NCI-H774 (cell line): ENCODE results near the gene FAM163A.
A peak's percentile ranks its signal among the peaks of the same experiment; 100 is the strongest.
"Not testable (repeated sequence)": the region's sequence is repeated elsewhere in the genome, so short reads cannot be mapped to it uniquely, and the experiment has no call there.

Experiments
- DNase-seq: peaks from one replicate; lab custom pipeline; 2025; lab: John Stamatoyannopoulos, UW

The FAM163A gene

DNA sequence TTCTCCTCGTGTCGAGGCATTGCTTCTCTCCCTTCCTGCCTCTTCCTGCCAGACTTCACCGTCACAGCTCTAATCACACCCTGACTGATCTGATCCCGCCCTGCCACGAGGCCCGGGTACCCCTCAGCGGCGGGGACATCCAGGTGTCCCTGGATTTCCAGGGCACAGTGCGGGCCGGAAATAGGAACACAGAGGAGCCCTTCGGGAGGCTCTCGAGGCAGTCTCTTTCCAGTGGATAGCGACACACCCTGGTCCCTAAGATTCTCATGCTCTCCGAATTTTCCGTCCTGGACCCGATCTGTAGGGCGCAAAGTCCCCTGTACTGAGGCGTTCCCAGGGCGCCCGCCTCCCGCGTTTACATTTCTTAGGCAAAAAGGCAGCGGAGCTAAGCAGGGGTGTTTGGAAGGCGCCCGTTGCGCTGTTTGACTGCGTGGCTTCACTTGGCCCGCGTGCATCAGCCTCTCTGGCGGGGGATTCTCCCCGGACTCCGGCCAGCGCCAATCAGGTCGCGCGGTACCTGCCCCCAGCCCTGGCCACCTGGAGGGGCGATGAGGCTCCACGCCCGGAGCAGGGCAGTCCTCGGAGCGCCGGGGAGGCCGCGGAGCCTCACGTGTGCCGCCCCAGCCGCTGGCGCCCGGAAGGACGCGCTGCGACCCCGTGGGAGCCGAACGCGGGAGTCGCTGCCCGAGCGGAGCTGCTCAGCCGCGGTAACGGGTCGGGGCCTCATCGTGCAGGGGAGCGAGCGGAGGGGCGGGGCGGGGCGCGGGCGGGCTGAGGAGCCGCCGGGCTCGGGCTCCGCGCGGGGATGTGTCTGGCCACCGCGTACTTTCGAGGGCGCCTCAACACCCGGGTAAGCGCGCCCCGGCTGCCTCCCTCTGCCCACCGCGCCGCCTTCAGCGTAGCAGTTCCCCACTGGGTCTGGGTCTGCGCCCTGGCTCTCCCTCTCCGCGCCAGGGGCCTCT lies at the start of gene FAM163A:
FAM163A (plus strand) TSS at position 575 of the 962 bp plus-strand sequence. CDS start 69,807 bp downstream, outside the sequence.
- no peak for DNase-seq

DNA sequence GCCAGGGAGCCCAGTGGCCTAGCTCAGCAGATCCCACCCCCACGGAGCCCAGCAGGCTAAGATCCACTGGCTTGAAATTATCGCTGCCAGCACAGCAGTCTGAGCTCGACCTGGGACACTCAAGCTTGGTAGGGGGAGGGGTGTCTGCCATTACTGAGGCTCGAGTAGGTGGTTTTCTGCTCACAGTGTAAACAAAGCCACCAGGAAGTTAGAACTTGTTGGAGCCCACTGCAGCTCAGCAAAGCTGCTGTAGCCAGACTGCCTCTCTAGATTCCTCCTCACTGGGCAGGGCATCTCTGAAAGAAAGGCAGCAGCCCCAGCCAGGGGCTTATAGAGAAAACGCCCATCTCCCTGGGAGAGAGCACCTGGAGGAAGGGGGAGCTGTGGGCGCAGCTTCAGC lies 48.6 kb upstream of the FAM163A start:
- not testable (repeated sequence) for DNase-seq

DNA sequence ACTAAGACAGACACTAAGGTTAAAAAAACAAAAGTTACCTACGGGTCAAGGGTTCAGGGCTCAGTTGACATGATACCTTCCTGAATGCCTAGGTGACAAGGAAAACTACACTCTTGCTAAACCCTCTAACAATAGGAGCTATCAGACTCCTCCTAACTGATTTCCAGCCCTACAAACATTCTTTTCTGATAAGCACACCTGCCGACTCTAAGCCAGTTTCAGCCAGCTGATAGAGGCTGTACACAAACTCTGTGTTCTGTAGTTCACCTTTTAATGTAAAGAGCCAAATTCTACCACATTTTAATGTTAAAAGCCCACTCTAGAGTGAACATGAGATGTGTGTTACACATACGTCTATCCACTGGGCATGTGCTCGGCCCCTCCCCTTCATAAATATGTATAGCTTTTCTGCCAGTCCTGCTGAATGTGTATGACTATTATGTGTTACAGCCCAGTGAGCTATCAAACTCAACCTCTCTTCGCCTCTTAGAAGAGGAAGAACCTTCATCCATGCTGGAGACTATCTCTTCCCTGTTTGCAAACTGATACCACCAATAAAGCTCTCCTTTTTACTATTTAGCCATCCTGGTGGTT lies 40.0 kb upstream of the FAM163A start:
- DNase-seq: no peak

DNA sequence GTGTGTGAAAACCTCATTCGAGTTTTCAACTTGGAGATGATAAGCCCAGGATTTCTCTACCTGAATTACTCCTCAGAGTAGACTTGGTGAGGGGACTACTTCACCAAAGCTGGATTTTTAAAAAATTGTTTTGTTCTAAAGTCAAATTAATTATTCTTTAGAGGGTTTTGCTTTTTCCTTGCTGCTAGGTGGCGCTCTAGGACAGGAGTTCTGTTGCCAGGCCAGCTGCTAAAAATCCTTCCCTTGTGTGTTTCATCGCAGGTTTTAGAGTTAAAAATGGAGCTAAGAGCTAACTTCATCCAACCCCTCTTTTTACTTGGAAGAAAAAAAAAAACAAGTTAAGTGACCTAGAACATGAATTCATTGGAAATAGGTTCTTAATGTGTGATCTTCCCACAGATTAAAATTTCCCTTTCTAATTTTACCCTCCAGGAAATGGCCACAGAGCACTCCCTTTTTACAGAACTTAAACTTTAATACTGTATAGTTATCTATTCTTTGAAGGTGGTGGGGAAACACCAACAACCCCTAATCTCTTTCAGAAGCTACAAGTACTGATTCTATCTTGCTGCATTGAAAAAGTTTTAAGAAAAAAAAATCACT lies 36.7 kb upstream of the FAM163A start:
- peak; percentile 45 for DNase-seq

DNA sequence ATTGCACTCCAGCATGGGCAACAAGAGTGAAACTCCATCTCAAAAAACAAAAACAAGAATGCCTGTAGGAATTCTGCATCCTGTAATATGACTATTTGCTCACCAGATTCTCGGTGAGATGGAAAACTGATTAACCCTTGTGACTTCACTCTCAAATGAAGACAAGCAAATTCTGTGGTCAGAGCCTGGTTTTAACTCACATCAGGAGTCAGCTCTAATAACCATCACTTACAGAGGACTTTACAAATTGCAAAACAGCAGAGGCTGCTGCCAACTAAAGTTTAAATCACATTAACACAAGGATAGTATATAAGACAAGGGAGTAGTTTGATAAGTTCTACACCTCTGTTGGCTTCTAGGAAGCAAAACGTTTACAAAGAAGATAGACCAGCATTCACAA lies 35.7 kb upstream of the FAM163A start:
- no peak for DNase-seq

DNA sequence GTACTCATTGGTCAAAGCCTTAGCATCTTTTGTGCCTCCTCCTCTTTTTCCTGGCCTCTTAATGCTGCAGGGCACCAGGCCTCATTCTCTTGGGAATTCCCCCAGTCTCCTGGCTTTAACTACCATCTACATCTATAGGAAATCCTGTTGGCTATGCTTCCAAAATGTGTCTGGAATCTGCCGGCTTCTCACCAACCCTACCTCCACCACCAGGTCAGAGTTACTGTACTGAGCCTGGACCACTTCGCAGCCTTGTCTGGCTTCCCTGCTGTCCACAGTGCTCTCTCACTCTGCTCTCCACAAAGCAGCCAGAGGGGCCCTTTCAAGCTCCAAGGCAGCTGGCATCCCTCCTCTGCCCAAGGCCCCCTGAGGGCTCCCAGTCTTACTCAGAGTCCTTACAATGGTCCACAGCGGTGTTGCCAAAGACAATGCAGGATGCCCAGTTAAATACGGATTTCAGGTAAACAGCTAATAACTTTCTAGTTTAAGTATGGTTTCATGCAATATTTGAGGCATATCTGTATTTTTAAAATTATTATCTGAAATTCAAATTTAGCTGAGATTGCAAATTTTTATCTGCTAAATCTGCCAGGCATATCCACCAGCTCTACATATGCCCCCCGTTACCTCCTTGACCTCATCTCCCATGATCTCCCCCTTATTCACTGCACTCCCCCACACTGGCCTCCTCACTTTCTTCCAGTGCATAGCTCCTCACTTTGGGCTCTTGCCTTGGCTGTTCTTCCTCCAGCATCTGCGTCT lies 34.5 kb upstream of the FAM163A start:
- no peak for DNase-seq

DNA sequence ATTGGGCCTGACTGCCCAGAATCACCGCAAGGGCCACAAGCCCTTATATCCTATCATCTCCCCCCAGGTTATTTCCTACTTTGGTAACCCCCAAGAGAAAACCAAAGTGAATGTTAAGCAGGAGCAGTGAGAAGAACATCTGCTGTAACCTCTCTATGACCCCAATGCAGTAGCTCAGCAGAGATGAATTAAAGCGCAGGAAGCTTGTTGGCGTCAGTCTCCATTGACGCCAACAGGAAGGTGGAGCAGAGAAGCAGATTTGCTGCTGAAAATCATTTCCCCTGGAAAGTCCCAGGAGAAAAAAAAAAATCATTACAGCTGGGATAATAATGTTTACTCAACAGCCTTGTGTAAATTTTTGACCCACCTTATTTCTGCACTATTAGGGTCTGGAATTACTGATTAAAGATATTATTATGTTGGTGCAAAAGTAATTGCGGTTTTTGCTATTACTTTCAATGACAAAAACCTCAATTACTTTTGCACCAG lies 33.2 kb upstream of the FAM163A start:
- no peak for DNase-seq

DNA sequence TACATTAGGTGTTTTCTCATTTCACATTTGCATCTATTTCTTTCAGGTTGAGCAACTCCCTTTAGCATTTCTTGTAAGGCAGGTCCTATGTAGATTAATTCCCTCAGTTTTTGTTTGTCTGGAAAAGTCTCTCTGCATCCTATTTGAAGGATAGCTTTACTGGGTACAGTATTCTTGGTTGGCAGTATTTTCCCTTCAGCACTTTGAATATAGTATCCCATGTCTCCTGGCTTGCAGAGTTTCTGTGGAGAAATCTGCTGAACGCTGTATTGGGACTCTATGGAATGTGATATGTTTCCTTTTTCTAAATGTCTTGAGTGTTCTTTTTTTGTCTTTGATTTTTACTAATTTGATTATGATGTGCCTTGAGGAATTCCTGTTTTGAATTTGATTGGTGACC lies 28.9 kb upstream of the FAM163A start:
- no peak for DNase-seq

DNA sequence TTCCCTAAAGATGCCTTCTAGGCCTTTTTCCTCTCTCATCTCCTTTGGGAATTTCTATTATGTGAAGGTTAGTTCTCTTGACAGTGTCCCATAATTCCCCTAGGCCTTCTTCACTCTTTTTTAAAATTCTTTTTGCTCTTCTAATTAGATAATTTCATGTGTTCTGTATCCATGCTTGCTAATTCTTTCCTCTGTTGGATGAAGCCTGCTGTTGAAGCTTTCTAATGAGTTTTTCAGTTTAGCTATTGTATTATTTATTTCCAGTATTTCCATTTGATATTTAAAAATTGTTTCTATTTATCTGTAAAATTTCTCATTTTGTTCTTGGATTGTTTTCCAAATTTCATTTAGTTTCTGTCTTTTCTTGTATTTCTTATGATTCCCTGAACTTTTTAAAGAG lies 28.5 kb upstream of the FAM163A start:
- DNase-seq: no peak

DNA sequence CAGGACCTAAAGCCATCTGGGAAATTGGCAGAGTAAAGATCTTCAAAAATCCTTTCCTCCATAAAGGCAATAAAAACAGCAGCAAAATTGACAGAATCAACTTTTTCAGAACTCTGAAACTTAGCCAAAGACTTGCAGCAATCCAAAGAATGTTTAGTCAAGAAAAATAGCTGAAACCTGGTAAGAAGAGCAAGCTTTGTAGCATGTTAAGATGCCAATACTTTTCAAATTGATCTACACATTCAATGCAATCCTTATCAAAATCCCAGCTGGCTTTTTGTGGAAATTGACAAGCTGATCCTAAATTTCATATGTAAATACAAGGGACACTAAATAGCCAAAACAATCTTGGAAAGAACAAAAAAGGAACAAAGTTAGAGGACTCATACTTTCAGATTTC lies 23.8 kb upstream of the FAM163A start:
- no peak for DNase-seq

DNA sequence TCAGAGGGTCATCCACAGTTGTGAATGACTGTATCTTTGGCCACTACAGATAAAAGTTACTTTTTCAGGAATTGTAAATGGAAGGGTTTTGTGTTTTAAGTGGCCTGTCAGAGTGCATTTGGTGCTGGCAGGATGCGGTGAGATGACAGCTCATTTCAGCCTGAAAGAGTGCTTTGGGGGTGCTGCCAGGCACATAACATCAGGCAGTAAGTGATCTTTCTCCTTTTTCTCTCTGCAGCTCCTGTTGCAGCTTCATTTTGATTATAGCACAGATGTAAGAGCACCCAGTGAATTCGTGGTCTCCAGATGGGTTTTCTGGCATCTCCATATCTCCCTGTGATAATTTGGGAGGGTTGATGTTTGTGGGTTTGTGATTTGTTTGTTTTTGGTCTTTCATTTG lies 14.8 kb upstream of the FAM163A start:
- DNase-seq: no peak

DNA sequence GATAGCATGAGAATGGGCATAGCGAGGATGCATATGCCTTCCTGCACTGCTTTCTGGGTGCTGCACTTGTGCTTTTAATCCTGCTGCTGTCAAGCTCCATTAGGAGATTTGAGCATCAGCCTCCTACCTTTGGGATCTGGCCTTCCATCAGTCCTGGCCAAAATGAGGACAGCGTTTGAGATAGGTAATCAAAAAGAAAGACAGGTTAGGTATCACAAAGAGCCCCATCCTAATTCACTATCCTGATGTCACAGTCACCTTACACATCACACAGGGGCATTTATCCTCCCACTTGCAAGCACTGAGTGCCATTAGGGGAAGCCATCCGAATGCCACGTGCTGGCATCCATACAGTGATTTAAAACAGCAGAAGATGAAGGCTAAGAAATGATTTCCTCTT lies 13.2 kb upstream of the FAM163A start:
- DNase-seq: no peak

DNA sequence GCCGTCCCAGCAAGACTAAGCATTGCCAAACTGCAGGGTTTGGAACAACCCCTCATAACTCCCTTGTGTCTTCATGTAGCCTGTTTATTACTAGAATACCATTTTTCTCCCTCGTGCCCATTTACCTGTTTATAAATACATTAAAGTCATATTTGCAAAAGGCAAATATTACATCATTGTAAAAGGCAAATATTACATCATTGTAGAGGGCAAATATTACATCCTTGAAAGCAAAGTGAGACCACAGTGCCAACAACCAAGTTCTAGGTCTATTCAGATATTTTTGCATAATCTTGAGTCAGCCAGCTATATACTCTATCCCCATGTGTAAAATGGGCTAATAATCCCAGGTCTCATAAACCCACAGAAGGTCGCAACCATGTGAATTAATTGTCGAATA lies 11.4 kb upstream of the FAM163A start:
- no peak for DNase-seq

DNA sequence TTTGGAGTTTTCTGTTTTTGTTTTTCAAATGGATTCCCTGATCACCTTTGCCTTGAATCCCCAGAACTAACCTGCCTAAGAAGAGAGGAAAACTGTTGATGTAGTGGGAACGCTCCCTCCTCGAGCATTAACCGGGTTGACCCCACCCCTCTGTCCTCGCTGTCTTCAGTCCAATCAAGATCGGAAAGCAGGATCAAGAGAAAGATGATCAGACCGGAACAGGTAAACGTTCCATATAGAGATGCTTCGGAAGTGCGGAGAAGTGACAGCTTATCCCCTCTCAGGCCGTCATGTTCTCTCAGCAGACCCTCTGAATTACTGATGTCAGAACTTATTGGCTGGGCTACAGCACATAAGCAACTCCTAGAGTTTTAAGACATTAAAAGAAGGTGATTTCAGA lies 800 bp upstream of the FAM163A start:
- DNase-seq: no peak

DNA sequence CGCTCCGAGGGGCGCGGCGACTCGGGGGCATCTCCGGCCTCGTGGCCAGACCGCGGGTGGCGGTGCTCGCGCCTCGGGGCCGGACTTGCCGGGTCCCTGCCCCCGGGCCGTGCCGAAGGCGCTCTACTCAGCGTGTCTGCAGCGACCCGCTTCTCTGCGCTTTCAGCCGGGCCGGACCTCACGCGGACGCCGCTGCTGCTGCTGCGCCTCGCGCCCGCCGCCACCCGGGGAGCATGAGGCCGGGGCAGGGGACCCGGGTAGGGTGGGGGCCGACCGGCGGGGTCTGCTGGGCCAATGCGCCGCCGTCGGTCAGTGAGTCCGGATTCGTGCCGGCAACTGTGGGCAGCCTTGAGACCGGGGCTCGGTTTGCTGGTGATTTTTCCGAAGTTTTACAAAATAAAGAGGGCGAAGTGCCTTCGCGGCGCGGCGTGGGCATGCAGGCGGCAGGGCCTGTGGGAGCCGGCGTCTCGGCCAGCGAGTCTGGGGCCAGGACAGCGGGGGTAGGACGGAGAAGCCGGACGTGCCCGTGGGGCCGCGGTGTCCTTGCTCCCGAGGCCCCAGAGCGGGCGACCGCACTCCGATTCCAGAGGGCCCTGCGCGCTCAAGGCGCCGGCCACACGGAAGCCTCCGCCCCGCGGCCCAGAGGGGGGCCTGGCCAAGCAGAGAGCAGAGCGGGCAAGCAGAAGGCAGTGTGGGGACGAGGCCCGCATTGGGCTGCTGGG lies 749 bp downstream of the FAM163A start:
- DNase-seq: no peak

DNA sequence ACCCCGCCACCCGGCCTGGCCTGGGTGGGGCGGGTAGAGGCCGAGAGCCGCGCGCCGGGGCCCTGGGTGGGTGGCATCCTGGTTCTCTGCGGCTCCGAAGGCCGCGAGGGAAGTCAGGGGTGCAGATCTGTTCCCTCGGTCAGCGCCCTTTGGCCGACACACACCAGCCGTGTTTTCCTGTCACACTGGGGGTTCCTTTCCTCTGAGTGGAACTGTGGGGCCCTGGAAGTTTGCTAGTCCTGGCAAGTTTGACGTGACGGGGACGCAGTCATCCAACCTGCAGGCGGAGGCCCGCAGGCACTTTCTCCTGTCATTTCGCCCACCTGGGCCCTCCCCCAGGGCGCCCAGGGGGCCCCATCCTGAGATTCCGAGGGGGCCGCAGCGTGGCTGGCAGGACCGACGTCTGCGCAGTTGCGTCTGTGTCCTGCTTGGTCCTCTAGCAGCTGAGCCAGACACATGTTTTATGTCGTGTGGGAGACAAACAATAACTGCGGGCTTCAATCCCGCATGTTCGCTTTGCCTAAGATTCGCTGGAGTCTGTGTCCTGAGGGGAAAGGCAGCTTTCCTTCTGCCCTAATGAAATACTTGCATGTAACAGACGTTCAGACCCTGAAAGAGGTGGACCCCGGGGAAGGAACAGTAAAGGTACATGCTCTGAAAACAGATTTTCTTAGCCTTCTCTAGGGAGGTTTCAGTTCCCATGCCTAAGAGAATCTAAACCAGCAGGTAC lies 1.5 kb downstream of the FAM163A start:
- no peak for DNase-seq

DNA sequence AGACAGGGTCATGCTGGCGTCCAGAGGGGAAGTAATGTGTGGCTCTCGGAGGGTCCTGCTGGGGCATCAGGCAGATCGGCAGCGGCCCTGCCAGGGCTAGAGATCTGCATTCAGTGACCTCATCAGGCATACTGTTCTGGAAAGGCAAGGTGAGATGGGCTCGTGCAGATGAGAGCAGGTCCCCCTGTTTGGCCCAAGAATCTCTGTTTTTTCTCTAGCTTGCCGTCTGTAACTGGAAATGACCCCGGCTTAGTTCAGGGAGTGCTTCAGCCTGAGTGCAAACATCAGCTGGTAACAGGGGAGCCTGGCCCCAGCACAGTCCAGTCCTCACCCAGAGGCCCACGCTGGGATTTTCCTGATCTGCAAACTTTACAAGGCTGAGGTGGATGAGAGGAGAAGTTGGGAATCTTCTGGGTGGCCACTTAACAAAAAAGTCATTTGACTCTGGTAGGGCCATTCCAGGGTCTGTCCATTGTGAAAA lies 2.1 kb downstream of the FAM163A start:
- DNase-seq: no peak

DNA sequence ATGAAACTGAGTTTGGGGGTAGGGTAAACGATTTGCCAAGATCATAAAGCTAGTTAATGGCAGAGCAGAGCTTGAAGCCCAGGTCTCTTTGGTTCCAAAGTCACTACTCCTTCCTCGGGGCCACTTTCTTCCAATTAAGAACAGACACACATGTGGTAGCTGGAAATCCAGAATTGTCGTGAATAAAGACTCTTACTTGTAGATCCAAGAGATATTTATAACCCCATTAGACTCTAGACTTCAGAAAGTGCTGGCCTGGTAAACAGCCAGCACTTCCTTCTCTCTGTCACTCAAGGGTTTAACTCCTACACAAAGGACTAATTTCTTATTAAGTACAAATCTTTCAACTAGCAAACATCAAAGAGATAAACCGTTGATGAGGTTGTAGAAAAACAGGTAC lies 2.7 kb downstream of the FAM163A start:
- DNase-seq: no peak

DNA sequence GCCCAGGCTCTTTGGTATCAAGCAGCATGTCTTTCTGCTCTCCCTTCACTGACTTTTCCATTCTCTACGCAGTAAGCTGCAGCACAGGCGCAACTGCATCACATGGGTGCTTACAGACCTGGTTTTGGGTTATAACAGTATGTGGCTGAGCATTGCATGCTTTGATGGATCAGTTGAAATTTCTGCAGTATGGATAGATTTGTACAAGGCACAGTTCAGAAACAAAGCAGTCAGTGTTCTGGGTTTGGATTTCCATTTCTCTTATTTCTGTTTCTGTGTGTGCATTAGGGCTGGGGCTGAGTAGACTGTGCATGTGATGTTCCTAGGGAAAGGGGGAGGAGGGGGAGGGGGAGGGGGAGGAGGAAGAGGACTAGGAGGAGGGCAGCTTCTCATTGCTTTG lies 4.5 kb downstream of the FAM163A start:
- no peak for DNase-seq

DNA sequence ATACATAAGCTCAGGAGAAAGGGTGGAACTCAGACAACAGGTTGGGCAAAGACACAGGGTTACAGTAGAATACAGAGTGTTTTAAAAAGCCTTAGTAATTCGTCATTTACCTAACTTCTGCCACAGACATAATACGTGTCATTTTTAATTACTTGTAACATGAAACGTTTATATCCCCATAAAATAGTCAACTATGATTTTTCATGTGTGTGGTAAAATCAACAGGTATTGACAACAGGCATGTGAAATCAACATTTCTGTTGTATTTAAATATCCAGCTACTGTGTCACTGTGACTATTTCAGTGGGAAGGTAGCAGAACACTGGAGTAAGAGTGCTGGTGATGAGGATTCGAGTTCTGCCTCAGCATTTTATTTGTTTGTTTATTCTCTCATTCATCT lies 5.7 kb downstream of the FAM163A start:
- no peak for DNase-seq

DNA sequence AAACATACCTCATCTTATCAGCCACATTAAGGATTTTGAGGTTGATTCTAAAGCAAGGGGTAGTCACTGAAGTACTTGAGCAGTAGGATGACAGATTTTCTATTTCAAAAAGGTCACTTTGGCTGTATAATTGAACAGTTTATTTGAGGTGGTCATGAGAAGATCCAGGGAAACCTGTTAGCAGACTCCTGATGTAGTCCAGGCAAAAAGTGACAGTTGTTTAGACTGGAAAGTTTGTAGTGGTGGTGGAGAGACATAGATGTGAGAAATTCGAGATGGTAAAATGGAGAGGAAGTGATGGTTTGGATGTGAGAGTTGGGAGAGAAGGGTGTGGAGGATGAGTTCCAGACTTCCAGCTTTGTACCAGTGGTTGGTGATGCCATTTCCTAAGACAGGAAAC lies 7.5 kb downstream of the FAM163A start:
- DNase-seq: no peak
